Measurements from ENCODE around the gene PAMR1. TPM values are rescaled to one million over a fixed set of nuclear protein-coding genes. Genes with fewer than 3 reads are reported as not detected.

PAMR1 gene
- total RNA-seq, 1 experiment from 2014 or later: not detected

- in situ Hi-C loops (cut with HindIII; ENCODE audit: low pct_unique_long_range_greater_than_20kb, low sequenced_read_pairs): no loop called here
Observed at GRCh38 chr11:35517481-35517880, 7.9 kb downstream of the PAMR1 start.

GRCh38 chr11:35516403-35516802, 9.0 kb downstream of the PAMR1 start:
- in situ Hi-C loops (cut with HindIII; ENCODE audit: low pct_unique_long_range_greater_than_20kb, low sequenced_read_pairs): no loop called here
- DNase-seq (ENCODE audit: low read depth): no peak

More at GRCh38 chr11:35517481-35517880, 7.9 kb downstream of the PAMR1 start:
- DNase-seq (ENCODE audit: low read depth): no peak

GRCh38 chr11:35515224-35515623, 10.2 kb downstream of the PAMR1 start:
- DNase-seq (ENCODE audit: low read depth): no peak
- in situ Hi-C loops (cut with HindIII; ENCODE audit: low pct_unique_long_range_greater_than_20kb, low sequenced_read_pairs): no loop called here

- in situ Hi-C loops (cut with HindIII; ENCODE audit: low pct_unique_long_range_greater_than_20kb, low sequenced_read_pairs): no loop called here
- no peak for DNase-seq (ENCODE audit: low read depth)
Observed at GRCh38 chr11:35514481-35514880, 10.9 kb downstream of the PAMR1 start.

- in situ Hi-C loops (cut with HindIII; ENCODE audit: low pct_unique_long_range_greater_than_20kb, low sequenced_read_pairs): no loop called here
- no peak for DNase-seq (ENCODE audit: low read depth)
Observed at GRCh38 chr11:35511666-35512065, 13.8 kb downstream of the PAMR1 start.

GRCh38 chr11:35507688-35508087, 17.7 kb downstream of the PAMR1 start:
- in situ Hi-C loops (cut with HindIII; ENCODE audit: low pct_unique_long_range_greater_than_20kb, low sequenced_read_pairs): no loop called here

GRCh38 chr11:35501776-35502175, 23.6 kb downstream of the PAMR1 start:
- in situ Hi-C loops (cut with HindIII; ENCODE audit: low pct_unique_long_range_greater_than_20kb, low sequenced_read_pairs): no loop called here
- DNase-seq (ENCODE audit: low read depth): no peak

More at GRCh38 chr11:35507688-35508087, 17.7 kb downstream of the PAMR1 start:
- DNase-seq (ENCODE audit: low read depth): no peak

GRCh38 chr11:35500744-35501143, 24.7 kb downstream of the PAMR1 start:
- no peak for DNase-seq (ENCODE audit: low read depth)
- in situ Hi-C loops (cut with HindIII; ENCODE audit: low pct_unique_long_range_greater_than_20kb, low sequenced_read_pairs): no loop called here

GRCh38 chr11:35496416-35496815, 29.0 kb downstream of the PAMR1 start:
- in situ Hi-C loops (cut with HindIII; ENCODE audit: low pct_unique_long_range_greater_than_20kb, low sequenced_read_pairs): no loop called here
- no peak for DNase-seq (ENCODE audit: low read depth)

- in situ Hi-C loops (cut with HindIII; ENCODE audit: low pct_unique_long_range_greater_than_20kb, low sequenced_read_pairs): no loop called here
- DNase-seq (ENCODE audit: low read depth): no peak
Observed at GRCh38 chr11:35494957-35495490, 30.4 kb downstream of the PAMR1 start.

- DNase-seq (ENCODE audit: low read depth): no peak
- in situ Hi-C loops (cut with HindIII; ENCODE audit: low pct_unique_long_range_greater_than_20kb, low sequenced_read_pairs): no loop called here
Observed at GRCh38 chr11:35491231-35491871, 34.1 kb downstream of the PAMR1 start.

- no peak for DNase-seq (ENCODE audit: low read depth)
- in situ Hi-C loops (cut with HindIII; ENCODE audit: low pct_unique_long_range_greater_than_20kb, low sequenced_read_pairs): no loop called here
Observed at GRCh38 chr11:35488117-35488516, 37.3 kb downstream of the PAMR1 start.

GRCh38 chr11:35487532-35488078, 37.8 kb downstream of the PAMR1 start:
- in situ Hi-C loops (cut with HindIII; ENCODE audit: low pct_unique_long_range_greater_than_20kb, low sequenced_read_pairs): no loop called here
- no peak for DNase-seq (ENCODE audit: low read depth)

- in situ Hi-C loops (cut with HindIII; ENCODE audit: low pct_unique_long_range_greater_than_20kb, low sequenced_read_pairs): no loop called here
- DNase-seq (ENCODE audit: low read depth): no peak
Observed at GRCh38 chr11:35486934-35487333, 38.5 kb downstream of the PAMR1 start.

GRCh38 chr11:35486446-35486845, 39.0 kb downstream of the PAMR1 start:
- in situ Hi-C loops (cut with HindIII; ENCODE audit: low pct_unique_long_range_greater_than_20kb, low sequenced_read_pairs): no loop called here

GRCh38 chr11:35485656-35486322, 39.6 kb downstream of the PAMR1 start:
- in situ Hi-C loops (cut with HindIII; ENCODE audit: low pct_unique_long_range_greater_than_20kb, low sequenced_read_pairs): no loop called here
- DNase-seq (ENCODE audit: low read depth): peak; percentile 41

More at GRCh38 chr11:35486446-35486845, 39.0 kb downstream of the PAMR1 start:
- DNase-seq (ENCODE audit: low read depth): no peak

GRCh38 chr11:35484435-35484834, 41.0 kb downstream of the PAMR1 start:
- in situ Hi-C loops (cut with HindIII; ENCODE audit: low pct_unique_long_range_greater_than_20kb, low sequenced_read_pairs): no loop called here
- no peak for DNase-seq (ENCODE audit: low read depth)

- in situ Hi-C loops (cut with HindIII; ENCODE audit: low pct_unique_long_range_greater_than_20kb, low sequenced_read_pairs): no loop called here
- DNase-seq (ENCODE audit: low read depth): no peak
Observed at GRCh38 chr11:35483131-35483820, 42.1 kb downstream of the PAMR1 start.

- in situ Hi-C loops (cut with HindIII; ENCODE audit: low pct_unique_long_range_greater_than_20kb, low sequenced_read_pairs): no loop called here
- DNase-seq (ENCODE audit: low read depth): no peak
Observed at GRCh38 chr11:35479731-35480130, 45.7 kb downstream of the PAMR1 start.

Measured in Caki2 (cell line).